Duodenal mucosa (tissue), 2 donors: ENCODE results near the gene SLC16A8.

Experiments used
- H3K27ac ChIP-seq: one replicate; pipeline ENCODE4 v1.7.0; 2013; ENCODE audit warnings: low read depth, low read length
- H3K27me3 ChIP-seq, 2 donors: one replicate each; pipeline ENCODE4 v1.7.0; 2013; ENCODE audit warnings: low read length in 2 of 2, control low read depth in 1 of 2; ENCODE audit not compliant: insufficient read depth in 2 of 2, control insufficient read depth in 1 of 2
- H3K36me3 ChIP-seq, 2 donors: one replicate each; pipeline ENCODE4 v1.7.0; 2013; ENCODE audit warnings: low read length in 2 of 2, control low read depth in 1 of 2; ENCODE audit not compliant: insufficient read depth in 2 of 2, control insufficient read depth in 1 of 2
- H3K4me1 ChIP-seq, 2 donors: one replicate each; pipeline ENCODE4 v1.7.0; 2013; ENCODE audit warnings: low read length in 2 of 2, control low read depth in 1 of 2; ENCODE audit not compliant: insufficient read depth in 2 of 2, control insufficient read depth in 1 of 2
- H3K4me3 ChIP-seq, 2 donors: one replicate each; pipeline ENCODE4 v1.7.0; 2013; ENCODE audit warnings: low read length in 2 of 2, low read depth in 1 of 2
- H3K9ac ChIP-seq, 2 donors: one replicate each; pipeline ENCODE4 v1.7.0; 2013; ENCODE audit warnings: low read length in 2 of 2, low read depth in 1 of 2
- H3K9me3 ChIP-seq, 2 donors: one replicate each; pipeline ENCODE4 v1.7.0; 2013; ENCODE audit warnings: low read length in 2 of 2, control low read depth in 1 of 2; ENCODE audit not compliant: control insufficient read depth in 1 of 2

The SLC16A8 gene

DNA sequence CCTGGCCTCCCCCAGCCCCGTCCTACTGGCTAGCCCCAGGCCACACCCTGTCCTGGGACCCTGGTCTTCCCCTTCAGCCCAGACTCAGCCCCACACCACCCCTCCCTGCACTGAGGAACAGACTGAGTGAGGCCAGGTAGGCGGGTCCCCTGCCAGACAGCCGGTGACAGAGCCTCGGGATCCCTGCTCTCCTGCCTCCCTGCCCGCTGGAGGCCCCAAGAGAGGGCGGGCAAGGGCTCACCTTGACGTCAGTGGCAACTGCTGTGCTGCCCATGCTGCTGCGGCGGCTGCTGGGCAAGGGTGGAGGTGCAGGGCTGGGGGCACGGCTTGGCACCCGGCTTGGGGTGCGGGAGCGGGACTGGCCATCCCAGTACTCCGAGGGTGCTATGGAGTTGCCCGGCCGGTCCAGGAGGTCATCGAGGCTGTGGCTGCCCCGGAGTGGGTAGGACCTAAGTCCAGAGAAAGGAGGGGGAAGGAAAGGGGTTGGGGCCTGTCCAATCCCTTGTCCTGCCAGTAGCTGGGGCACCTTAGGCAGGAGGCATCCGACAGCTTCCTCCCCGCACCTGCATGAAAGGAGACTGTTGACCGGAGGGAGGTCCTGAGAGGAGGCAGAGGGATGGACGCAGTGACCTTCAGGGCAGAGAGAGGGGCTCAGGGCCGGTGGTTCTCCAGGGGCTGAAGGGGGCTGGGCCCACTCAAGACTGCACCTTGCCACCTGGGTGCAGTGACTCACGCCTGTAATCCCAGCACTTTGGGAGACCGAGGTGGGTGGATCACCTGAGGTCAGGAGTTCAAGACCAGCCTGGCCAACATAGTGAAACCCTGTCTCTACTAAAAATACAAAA, 2.2 kb upstream of the SLC16A8 start:
- no peak overlapping the region for H3K27ac ChIP-seq
- peaks cover 8 to 9% of the 10 kb centered on the region in 2 donors for H3K4me1 ChIP-seq
- H3K9me3 ChIP-seq = no peaks in the 10 kb centered on the region
- H3K9ac ChIP-seq = no peak overlapping the region
- peaks cover 7 to 22% of the 10 kb centered on the region in 2 donors for H3K27me3 ChIP-seq
- no peak overlapping the region for H3K4me3 ChIP-seq
- H3K36me3 ChIP-seq = peaks cover 11 to 43% of the 10 kb centered on the region in 2 donors

DNA sequence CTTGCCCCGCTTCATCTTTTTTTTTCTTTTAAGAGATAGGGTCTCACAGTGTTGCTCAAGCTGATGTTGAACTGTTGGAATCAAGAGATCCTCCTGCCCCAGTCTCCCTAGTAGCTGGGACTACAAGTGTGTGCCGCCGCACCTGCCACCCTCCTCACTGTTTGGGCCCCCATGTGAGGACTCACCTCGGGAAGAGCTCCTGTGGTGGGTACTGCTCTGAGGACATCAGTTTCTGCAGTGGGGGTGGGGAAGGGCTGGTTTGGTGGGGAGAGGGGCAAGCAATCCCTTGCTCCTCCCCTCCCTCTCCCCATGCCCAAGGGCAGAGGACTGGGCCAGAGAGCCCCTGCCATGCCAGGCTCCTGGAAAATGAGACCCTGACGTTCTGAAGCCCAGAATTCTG, 1.5 kb upstream of the SLC16A8 start:
- H3K27ac ChIP-seq = no peak overlapping the region
- H3K27me3 ChIP-seq = peaks cover 13 to 22% of the 10 kb centered on the region in 2 donors
- no peaks in the 10 kb centered on the region for H3K9me3 ChIP-seq
- H3K9ac ChIP-seq = no peak overlapping the region
- peaks cover 8 to 15% of the 10 kb centered on the region in 2 donors for H3K4me1 ChIP-seq
- H3K36me3 ChIP-seq = peaks cover 9 to 37% of the 10 kb centered on the region in 2 donors
- no peak overlapping the region for H3K4me3 ChIP-seq

DNA sequence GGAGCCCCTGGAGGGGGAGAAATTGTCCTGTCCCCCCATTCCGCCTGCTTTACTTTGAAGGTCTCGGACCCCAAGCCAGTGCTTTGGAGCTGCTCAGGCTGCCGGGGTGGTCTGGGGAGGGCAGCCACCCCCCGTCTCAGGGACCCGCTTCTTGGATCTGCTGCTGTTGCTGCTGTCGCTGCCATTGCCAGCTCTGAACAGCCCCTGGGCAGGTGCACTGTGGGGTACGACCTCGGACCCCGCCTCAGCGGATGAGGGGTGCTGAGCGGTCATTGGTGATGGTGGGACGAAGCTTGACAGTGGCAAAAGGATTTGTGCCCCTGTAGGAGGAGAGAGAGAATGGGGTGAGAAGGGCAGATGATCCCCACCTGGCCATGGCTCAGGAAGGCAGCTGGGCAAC, 1.1 kb upstream of the SLC16A8 start:
- Histone ChIP-seq H3K27ac (no peak overlapping the region), H3K9ac (no peak overlapping the region), H3K4me3 (no peak overlapping the region), H3K27me3 (peaks cover 16 to 22% of the 10 kb centered on the region in 2 donors), H3K9me3 (no peaks in the 10 kb centered on the region), H3K36me3 (peaks cover 9 to 36% of the 10 kb centered on the region in 2 donors), H3K4me1 (peaks cover 8 to 15% of the 10 kb centered on the region in 2 donors)

DNA sequence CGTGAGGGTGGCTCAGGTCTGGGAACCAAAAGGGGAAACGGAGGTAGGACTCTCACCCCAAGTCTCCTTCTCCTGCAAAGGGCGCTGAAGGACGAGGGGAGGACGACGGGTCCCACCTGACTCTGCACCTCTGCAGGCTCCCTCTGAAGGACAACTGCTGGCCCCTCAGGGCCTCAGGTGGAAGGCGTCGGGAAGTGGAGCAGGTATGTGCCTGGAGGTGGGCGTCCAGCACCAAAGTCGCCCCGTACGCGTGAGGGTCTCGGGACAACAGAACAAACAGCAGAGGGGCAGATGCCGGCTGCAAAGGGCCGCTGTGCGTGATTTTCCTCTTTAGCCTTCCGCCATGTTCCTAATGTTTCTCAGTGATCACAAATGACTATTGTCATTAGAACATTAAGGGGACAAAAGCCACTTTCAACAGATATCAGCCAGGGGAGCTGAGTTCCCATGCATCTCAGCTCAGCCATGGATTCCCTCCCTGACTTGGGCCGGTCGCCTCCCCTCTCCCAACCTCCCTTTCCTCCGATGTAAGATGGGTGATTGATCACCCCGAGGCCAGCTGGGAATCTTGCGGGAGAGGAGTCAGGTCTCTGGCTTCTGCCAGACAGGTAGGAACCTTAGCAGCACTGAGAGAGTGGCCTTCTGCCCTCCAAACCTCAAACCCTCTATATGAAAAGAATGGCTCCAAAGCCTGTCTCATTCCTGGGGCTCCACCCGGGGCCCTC, 836 bp downstream of the SLC16A8 start:
- Histone ChIP-seq H3K9me3 (no peaks in the 10 kb centered on the region), H3K27me3 (peaks cover 16 to 22% of the 10 kb centered on the region in 2 donors), H3K9ac (no peak overlapping the region), H3K27ac (no peak overlapping the region), H3K4me3 (no peak overlapping the region), H3K4me1 (peaks cover 8 to 15% of the 10 kb centered on the region in 2 donors), H3K36me3 (peaks cover 9 to 31% of the 10 kb centered on the region in 2 donors)

DNA sequence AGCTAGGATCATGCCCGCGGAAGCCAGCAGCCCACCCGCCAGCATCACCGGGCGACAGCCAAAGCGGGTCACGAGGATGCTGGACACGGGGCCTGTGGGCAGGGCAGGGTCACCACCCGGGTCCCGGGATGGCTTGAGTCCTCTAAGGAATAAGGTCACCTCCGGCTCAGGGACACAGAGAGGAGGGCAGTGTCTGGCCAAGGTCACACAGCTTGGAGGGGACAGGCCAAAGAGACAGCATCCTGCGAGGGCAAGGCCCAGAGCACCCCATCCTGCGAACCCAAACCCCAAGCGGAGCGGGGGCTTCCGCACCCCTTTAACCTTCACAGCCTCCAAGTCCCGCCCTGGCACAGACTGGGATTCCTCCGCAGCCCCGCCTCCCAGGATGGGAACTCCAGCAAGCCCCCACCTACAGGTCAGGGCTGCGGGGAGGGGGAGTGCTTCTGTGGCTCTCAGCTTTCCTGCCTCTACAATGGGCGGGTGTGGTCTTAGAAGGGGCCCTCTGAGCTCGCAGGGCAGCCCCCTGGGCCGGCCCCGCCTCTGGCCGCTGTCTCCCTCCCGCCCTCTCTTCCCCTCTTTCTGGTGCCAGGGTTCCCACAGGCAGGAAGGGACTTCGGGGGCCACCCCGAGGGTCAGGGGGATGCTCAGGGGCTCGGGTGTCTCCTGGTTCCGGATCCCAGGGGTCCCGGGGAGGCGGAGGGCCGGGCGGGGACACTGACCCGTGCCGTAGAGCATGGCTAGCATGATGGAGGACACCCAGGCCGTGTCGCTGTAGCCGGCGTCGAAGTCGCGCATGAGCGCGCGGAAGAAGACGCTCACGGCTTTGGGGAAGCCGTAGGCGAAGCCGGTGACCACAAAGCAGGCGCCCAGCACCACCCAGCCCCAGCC, 1.8 kb downstream of the SLC16A8 start:
- H3K9me3 ChIP-seq = no peaks in the 10 kb centered on the region
- no peak overlapping the region for H3K9ac ChIP-seq
- peaks cover 8 to 15% of the 10 kb centered on the region in 2 donors for H3K4me1 ChIP-seq
- H3K27me3 ChIP-seq = peaks cover 16 to 22% of the 10 kb centered on the region in 2 donors
- no peak overlapping the region for H3K4me3 ChIP-seq
- peaks cover 4 to 21% of the 10 kb centered on the region in 2 donors for H3K36me3 ChIP-seq
- H3K27ac ChIP-seq = no peak overlapping the region

DNA sequence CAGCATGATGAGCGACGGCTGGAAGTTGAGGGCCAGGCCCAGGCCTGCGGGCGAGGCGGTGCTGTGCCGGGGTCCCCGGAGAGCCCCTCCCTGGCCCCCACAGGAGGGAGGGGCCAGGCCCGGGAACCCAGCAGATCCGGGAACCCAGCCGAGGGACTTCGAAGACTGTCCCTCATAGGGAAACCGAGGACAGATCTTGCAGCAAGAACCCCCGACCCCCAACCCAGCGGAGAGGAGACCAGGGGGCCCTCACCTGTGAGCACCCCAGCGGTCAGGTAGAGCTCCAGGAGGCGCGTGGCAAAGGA, 2.4 kb downstream of the SLC16A8 start:
- no peak overlapping the region for H3K4me3 ChIP-seq
- H3K9me3 ChIP-seq = no peaks in the 10 kb centered on the region
- peaks cover 16 to 22% of the 10 kb centered on the region in 2 donors for H3K27me3 ChIP-seq
- H3K27ac ChIP-seq = no peak overlapping the region
- H3K9ac ChIP-seq = no peak overlapping the region
- peaks cover 0 to 19% of the 10 kb centered on the region in 2 donors for H3K36me3 ChIP-seq
- H3K4me1 ChIP-seq = peaks cover 8 to 15% of the 10 kb centered on the region in 2 donors

DNA sequence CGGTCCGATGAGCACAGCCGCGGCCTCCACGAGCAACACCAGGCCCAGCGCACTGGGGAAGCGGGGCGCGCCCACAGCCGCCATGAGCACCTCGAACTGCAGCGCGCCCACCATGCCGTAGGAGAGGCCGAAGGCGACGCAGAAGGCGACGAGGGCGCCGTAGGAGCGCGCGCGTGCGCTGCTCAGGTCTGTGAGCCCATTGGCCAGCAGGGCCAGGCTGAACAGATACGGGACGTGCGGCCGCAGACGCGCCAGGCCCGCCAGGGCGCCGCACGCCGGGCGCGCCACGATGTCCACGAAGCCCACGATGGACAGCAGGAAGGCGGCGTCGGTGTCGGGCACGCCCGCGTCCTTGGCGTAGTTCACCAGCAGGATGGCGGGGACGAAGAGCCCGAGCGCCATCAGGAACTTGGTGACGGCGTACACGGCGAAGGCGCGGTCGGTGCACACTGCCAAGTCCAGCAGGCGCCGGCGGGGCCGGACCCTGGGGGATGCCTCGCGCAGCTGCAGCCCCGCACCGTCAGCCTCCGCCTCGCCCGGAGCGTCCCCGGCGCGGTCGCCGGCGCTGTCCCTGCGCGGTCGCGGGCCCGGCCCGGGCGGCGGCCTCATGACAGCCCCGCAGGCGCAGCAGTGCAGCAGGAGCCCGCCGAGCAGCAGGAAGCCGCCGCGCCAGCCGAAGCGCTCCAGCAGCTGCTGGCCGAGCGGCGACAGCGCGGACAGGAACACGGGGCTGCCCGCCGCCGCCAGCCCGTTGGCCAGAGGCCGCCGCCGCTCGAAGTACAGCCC, 2.9 kb downstream of the SLC16A8 start:
- peaks cover 8 to 15% of the 10 kb centered on the region in 2 donors for H3K4me1 ChIP-seq
- no peak overlapping the region for H3K27ac ChIP-seq
- H3K36me3 ChIP-seq = peaks cover 0 to 15% of the 10 kb centered on the region in 2 donors
- H3K4me3 ChIP-seq = peak overlapping the region; percentile 29 to 57
- H3K9ac ChIP-seq = no peak overlapping the region
- H3K9me3 ChIP-seq = no peaks in the 10 kb centered on the region
- H3K27me3 ChIP-seq = peaks cover 16 to 22% of the 10 kb centered on the region in 2 donors

DNA sequence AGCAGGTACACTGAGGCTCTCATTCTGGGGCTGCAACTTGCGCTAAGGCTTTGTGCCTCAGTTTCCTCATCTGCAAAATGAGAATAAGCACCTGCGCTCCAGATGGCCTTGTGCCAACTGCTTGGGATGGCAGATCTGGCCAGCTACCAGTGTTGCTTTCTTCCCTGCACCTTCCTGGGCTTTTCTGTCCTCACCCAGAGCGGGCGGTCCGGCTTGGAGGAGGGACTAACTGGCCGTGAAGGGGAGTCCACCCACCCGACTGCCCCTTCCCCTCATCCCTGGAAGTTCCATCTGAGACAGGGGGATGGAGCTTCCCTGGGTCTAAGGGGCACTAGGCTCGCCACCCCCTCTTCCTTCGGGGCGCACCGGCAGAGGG, 3.5 kb downstream of the SLC16A8 start:
- no peak overlapping the region for H3K9ac ChIP-seq
- peaks cover 8 to 15% of the 10 kb centered on the region in 2 donors for H3K4me1 ChIP-seq
- no peak overlapping the region for H3K27ac ChIP-seq
- peaks cover 0 to 11% of the 10 kb centered on the region in 2 donors for H3K36me3 ChIP-seq
- H3K9me3 ChIP-seq = no peaks in the 10 kb centered on the region
- H3K27me3 ChIP-seq = peaks cover 16 to 22% of the 10 kb centered on the region in 2 donors
- no peak overlapping the region for H3K4me3 ChIP-seq

DNA sequence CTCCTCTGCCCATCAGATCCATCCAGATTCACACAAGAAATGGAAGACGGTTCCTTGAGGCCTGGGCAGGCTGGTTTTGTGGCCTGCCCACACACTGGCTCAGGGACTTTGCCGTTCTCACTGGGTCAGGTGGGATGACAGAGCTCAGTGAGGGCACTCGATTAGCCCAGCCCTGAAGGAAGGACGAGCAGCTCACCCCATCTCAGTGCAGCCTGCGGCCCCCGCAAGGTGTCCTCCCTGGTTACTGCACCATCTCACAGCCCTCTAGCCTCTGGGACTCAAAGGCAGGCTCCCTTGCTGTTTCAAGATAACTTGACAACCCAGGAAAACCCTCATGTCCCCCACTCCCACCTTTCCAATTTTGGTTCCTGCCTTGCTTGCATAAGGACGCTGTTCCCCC, 4.2 kb downstream of the SLC16A8 start:
- peaks cover 16 to 22% of the 10 kb centered on the region in 2 donors for H3K27me3 ChIP-seq
- no peak overlapping the region for H3K4me3 ChIP-seq
- no peaks in the 10 kb centered on the region for H3K9me3 ChIP-seq
- no peak overlapping the region for H3K27ac ChIP-seq
- peaks cover 8 to 15% of the 10 kb centered on the region in 2 donors for H3K4me1 ChIP-seq
- no peak overlapping the region for H3K9ac ChIP-seq
- peaks cover 2 to 9% of the 10 kb centered on the region in 2 donors for H3K36me3 ChIP-seq
